ENCODE data around the gene ANKIB1. TPM values are rescaled to one million over a fixed set of nuclear protein-coding genes. Genes with fewer than 3 reads are reported as not detected.
"Not testable (repeated sequence)": the region's sequence is repeated elsewhere in the genome, so short reads cannot be mapped to it uniquely, and the experiment has no call there.

Gene ANKIB1
- total and polyA plus RNA-seq, 3 donors from 2014 or later = 66.8 to 97.8 (median 84.4) TPM

GRCh38 chr7:92251181-92251580, 5.4 kb downstream of the ANKIB1 start:
- WGBS, 2 donors = 88 to 90% methylated on average over 1 of the region's 1 CpG
- no peak for DNase-seq

GRCh38 chr7:92253251-92253650, 7.5 kb downstream of the ANKIB1 start:
- H3K27ac ChIP-seq = peak overlapping the region in 1 of 2 donors; percentile 20
- 89 to 91% methylated on average over 1 of the region's 1 CpG for WGBS, 2 donors
- intact Hi-C loops (cut with DNase I; ENCODE audit: low total_unique reads) = no loop called here
- DNase-seq = no peak
- TF ChIP-seq CTCF (IDR thresholded peaks at IDR 0.05) = no peak
- no peak for TF ChIP-seq POLR2A (IDR thresholded peaks at IDR 0.05)
- H3K36me3 ChIP-seq (ENCODE audit: low read depth, missing control alignments) = no peaks in the 10 kb centered on the region
- H3K4me3 ChIP-seq = no peak overlapping the region
- H3K27me3 ChIP-seq = no peaks in the 10 kb centered on the region
- H3K9me3 ChIP-seq = no peaks in the 10 kb centered on the region
- H3K4me1 ChIP-seq = peaks cover 9% of the 10 kb centered on the region

More at GRCh38 chr7:92251181-92251580, 5.4 kb downstream of the ANKIB1 start:
- intact Hi-C loops (cut with DNase I; ENCODE audit: low total_unique reads) = no loop called here
- Histone ChIP-seq H3K9me3 (no peaks in the 10 kb centered on the region), H3K4me1 (peaks cover 24% of the 10 kb centered on the region), H3K27me3 (no peaks in the 10 kb centered on the region), H3K36me3 (ENCODE audit: low read depth, missing control alignments) (no peaks in the 10 kb centered on the region), H3K4me3 (no peak overlapping the region), H3K27ac (no peak overlapping the region)
- TF ChIP-seq POLR2A (IDR thresholded peaks at IDR 0.05) = no peak
- TF ChIP-seq CTCF (IDR thresholded peaks at IDR 0.05) = no peak

- H3K36me3 ChIP-seq (ENCODE audit: low read depth, missing control alignments); DNase-seq; H3K4me1 ChIP-seq; H3K27me3 ChIP-seq; intact Hi-C loops (cut with DNase I; ENCODE audit: low total_unique reads); H3K4me3 ChIP-seq; H3K9me3 ChIP-seq: not testable (repeated sequence)
- H3K27ac ChIP-seq = peak overlapping the region in 1 of 2 donors; percentile 52
- 85 to 92% methylated on average over 1 of the region's 1 CpG for WGBS, 2 donors
Measured at GRCh38 chr7:92254800-92255199, 9.0 kb downstream of the ANKIB1 start.

- H3K4me1 ChIP-seq = peaks cover 6% of the 10 kb centered on the region
- no peaks in the 10 kb centered on the region for H3K9me3 ChIP-seq
- intact Hi-C loops (cut with DNase I; ENCODE audit: low total_unique reads) = no loop called here
- H3K27ac ChIP-seq = peak overlapping the region in 1 of 2 donors; percentile 52
- TF ChIP-seq CTCF (IDR thresholded peaks at IDR 0.05) = no peak
- no peak for TF ChIP-seq POLR2A (IDR thresholded peaks at IDR 0.05)
- no peaks in the 10 kb centered on the region for H3K36me3 ChIP-seq (ENCODE audit: low read depth, missing control alignments)
- no peak for DNase-seq
- WGBS, 2 donors = 68 to 79% methylated on average over 4 of the region's 4 CpGs
- no peaks in the 10 kb centered on the region for H3K27me3 ChIP-seq
- no peak overlapping the region for H3K4me3 ChIP-seq
Measured at GRCh38 chr7:92255308-92255707, 9.5 kb downstream of the ANKIB1 start.

GRCh38 chr7:92259062-92259461, 13.3 kb downstream of the ANKIB1 start:
- WGBS, 2 donors = 96 to 100% methylated on average over 4 of the region's 4 CpGs
- Histone ChIP-seq H3K4me3 (no peak overlapping the region), H3K27me3 (no peaks in the 10 kb centered on the region), H3K4me1 (no peaks in the 10 kb centered on the region), H3K9me3 (no peaks in the 10 kb centered on the region), H3K36me3 (ENCODE audit: low read depth, missing control alignments) (no peaks in the 10 kb centered on the region), H3K27ac (no peak overlapping the region)
- intact Hi-C loops (cut with DNase I; ENCODE audit: low total_unique reads) = no loop called here
- no peak for TF ChIP-seq CTCF (IDR thresholded peaks at IDR 0.05)
- no peak for TF ChIP-seq POLR2A (IDR thresholded peaks at IDR 0.05)
- no peak for DNase-seq
